ENCODE results near the gene AKAP8L.

- TF ChIP-seq EZH2 (IDR thresholded peaks at IDR 0.05; ENCODE audit: insufficient read depth, poor library complexity, severe bottlenecking): no peak
- no peak for TF ChIP-seq EZH2phosphoT487 (IDR thresholded peaks at IDR 0.05; ENCODE audit: insufficient read depth, low read depth)
Measured at GRCh38 chr19:15437355-15438123, 18.8 kb upstream of the AKAP8L start.
